Testis (tissue), 2 donors: ENCODE results near the gene HAT1.

Experiments
- POLR2A ChIP-seq: fragments of 450-650 bp; IDR thresholded peaks from one replicate; pipeline ENCODE4 v1.6.1; 2017; ENCODE audit warnings: antibody characterized with exemption, mild to moderate bottlenecking, moderate library complexity
- TF ChIP-seq, protein P1 (sequence below), 3 experiments: fragments of 450-650 bp in 2 of 3; fragments of 200-600 bp in 1 of 3; sonication (generic) in 1 of 3; IDR thresholded peaks; one replicate each; pipeline ENCODE4 v1.5.1; 2016 to 2019; ENCODE audit warnings: antibody characterized with exemption in 3 of 3, mild to moderate bottlenecking in 2 of 3, moderate library complexity in 1 of 3

DNA sequence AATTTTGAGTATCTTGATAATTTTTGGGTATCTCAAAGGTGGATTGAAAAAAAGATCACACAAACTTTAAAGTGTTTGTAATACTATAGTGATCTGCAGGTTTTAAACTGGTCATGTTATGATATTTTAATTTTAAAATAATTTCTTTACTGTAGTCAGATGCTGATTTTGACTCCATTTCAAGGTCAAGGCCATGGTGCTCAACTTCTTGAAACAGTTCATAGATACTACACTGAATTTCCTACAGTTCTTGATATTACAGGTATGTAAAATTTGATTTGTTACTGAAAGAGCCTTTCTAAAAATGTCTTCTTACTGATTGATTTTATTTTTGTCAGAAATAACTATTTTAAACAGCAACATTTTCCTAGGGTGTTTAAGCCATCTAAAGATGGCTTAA lies 44.4 kb downstream of the HAT1 start:
- TF ChIP-seq, protein P1, sequence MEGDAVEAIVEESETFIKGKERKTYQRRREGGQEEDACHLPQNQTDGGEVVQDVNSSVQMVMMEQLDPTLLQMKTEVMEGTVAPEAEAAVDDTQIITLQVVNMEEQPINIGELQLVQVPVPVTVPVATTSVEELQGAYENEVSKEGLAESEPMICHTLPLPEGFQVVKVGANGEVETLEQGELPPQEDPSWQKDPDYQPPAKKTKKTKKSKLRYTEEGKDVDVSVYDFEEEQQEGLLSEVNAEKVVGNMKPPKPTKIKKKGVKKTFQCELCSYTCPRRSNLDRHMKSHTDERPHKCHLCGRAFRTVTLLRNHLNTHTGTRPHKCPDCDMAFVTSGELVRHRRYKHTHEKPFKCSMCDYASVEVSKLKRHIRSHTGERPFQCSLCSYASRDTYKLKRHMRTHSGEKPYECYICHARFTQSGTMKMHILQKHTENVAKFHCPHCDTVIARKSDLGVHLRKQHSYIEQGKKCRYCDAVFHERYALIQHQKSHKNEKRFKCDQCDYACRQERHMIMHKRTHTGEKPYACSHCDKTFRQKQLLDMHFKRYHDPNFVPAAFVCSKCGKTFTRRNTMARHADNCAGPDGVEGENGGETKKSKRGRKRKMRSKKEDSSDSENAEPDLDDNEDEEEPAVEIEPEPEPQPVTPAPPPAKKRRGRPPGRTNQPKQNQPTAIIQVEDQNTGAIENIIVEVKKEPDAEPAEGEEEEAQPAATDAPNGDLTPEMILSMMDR (IDR thresholded peaks at IDR 0.05), result no peak
- TF ChIP-seq POLR2A, result no peak
